ENCODE data around the gene RASA1. TPM values are rescaled to one million over a fixed set of nuclear protein-coding genes. Genes with fewer than 3 reads are reported as not detected.

The RASA1 gene
- total RNA-seq, 1 experiment from 2014 or later: 23.9 TPM

GRCh38 chr5:87268126-87268969 is 665 bp downstream of the RASA1 start:
- Histone ChIP-seq H3K9ac (ENCODE audit: low read length) (peak overlapping the region; percentile 76), H3K27ac (ENCODE audit: low read depth, low read length) (peak overlapping the region; percentile 90), H3K36me3 (ENCODE audit: control insufficient read depth in 1 of 2, insufficient read depth in 2 of 2, low read length in 2 of 2) (no peaks in the 10 kb centered on the region), H3K4me3 (replicated peaks in 1 of 2; ENCODE audit: low read depth in 1 of 2, low read length in 2 of 2) (peak overlapping the region; percentile 72 to 86), H3K4me1 (ENCODE audit: control insufficient read depth in 1 of 2, insufficient read depth in 2 of 2, low read length in 2 of 2) (peaks cover 5 to 16% of the 10 kb centered on the region in 2 experiments; a peak in 3 of 4 replicates), H3K79me2 (ENCODE audit: insufficient read depth, low read length) (peaks cover 50% of the 10 kb centered on the region), H3K9me3 (ENCODE audit: control insufficient read depth in 1 of 2, insufficient read depth in 1 of 2, low read depth in 1 of 2, low read length in 2 of 2) (no peaks in the 10 kb centered on the region), H3K9me2 (ENCODE audit: insufficient read depth) (no peaks in the 10 kb centered on the region), H3K27me3 (ENCODE audit: insufficient read depth, low read length) (no peaks in the 10 kb centered on the region), H3K4me2 (ENCODE audit: low read length) (peak overlapping the region; percentile 73), H2AFZ (ENCODE audit: low read depth, low read length, poor library complexity, severe bottlenecking) (no peak overlapping the region), H4K20me1 (ENCODE audit: insufficient read depth) (no peaks in the 10 kb centered on the region)
- TF ChIP-seq TCF7L2 (IDR thresholded peaks at IDR 0.05; ENCODE audit: borderline replicate concordance, extremely low read depth, insufficient read depth, insufficient read length): peak; percentile 20
- peak; percentile 3; the same call in 1 of the 2 replicates for TF ChIP-seq MAX (IDR thresholded peaks at IDR 0.05)
- peak; percentile 70 for TF ChIP-seq POLR2AphosphoS5 (IDR thresholded peaks at IDR 0.05; ENCODE audit: low read depth, low read length)
- TF ChIP-seq ZFX (IDR thresholded peaks at IDR 0.05): 0 out of 2 replicates have a peak, but pooled peaks have one; percentile 30
- 0 out of 2 replicates have a peak, but pooled peaks have one; percentile 10 for TF ChIP-seq RAD21 (IDR thresholded peaks at IDR 0.05; ENCODE audit: low read depth)
- no peak for TF ChIP-seq ELF1 (IDR thresholded peaks at IDR 0.05; ENCODE audit: borderline replicate concordance, low read depth)
- no peak for TF ChIP-seq ZNF274 (IDR thresholded peaks at IDR 0.05; ENCODE audit: low read depth, low read length)
- no TSS peak for BruUV-seq (replicated peaks)
- peak; percentile 56 for DNase-seq (ENCODE audit: low read depth, low spot score)
- intact Hi-C loops (cut with micrococcal nuclease): loop anchor here (5.0 kb wide), 1 partner anchor 146 kb away; no protein-coding TSS in a partner anchor
- POLR2A ChIA-PET: interaction anchor here (0.6 to 1.4 kb wide), 4 partner anchors 11 to 343 kb away, joined by 3 to 4 read pairs (median 4); no protein-coding TSS in a partner anchor
- ATAC-seq: peak; percentile 60
- RAD21 ChIA-PET (ENCODE audit: low non-redundant PET in 1 of 2, low total read pairs in 2 of 2, uncharacterized antibody in 2 of 2, unreplicated experiment in 2 of 2): no interaction called here
- CTCF ChIA-PET: interaction anchor here (0.9 kb wide), 1 partner anchor 16 kb away, joined by 3 read pairs; no protein-coding TSS in a partner anchor

- Histone ChIP-seq H3K36me3 (ENCODE audit: control insufficient read depth in 1 of 2, insufficient read depth in 2 of 2, low read length in 2 of 2) (no peaks in the 10 kb centered on the region), H3K4me1 (ENCODE audit: control insufficient read depth in 1 of 2, insufficient read depth in 2 of 2, low read length in 2 of 2) (peaks cover 5 to 16% of the 10 kb centered on the region in 2 experiments; a peak in 3 of 4 replicates), H3K79me2 (ENCODE audit: insufficient read depth, low read length) (peaks cover 56% of the 10 kb centered on the region), H3K9ac (ENCODE audit: low read length) (peak overlapping the region; percentile 76), H3K27ac (ENCODE audit: low read depth, low read length) (peak overlapping the region; percentile 90), H3K9me2 (ENCODE audit: insufficient read depth) (no peaks in the 10 kb centered on the region), H3K4me3 (replicated peaks in 1 of 2; ENCODE audit: low read depth in 1 of 2, low read length in 2 of 2) (peak overlapping the region; percentile 72 to 86), H3K4me2 (ENCODE audit: low read length) (peak overlapping the region; percentile 73), H2AFZ (ENCODE audit: low read depth, low read length, poor library complexity, severe bottlenecking) (no peak overlapping the region), H4K20me1 (ENCODE audit: insufficient read depth) (no peaks in the 10 kb centered on the region), H3K27me3 (ENCODE audit: insufficient read depth, low read length) (no peaks in the 10 kb centered on the region), H3K9me3 (ENCODE audit: control insufficient read depth in 1 of 2, insufficient read depth in 1 of 2, low read depth in 1 of 2, low read length in 2 of 2) (no peaks in the 10 kb centered on the region)
- no TSS peak for BruUV-seq (replicated peaks)
- ChIA-PET CTCF (no interaction called here), POLR2A (no interaction called here), RAD21 (ENCODE audit: low non-redundant PET in 1 of 2, low total read pairs in 2 of 2, uncharacterized antibody in 2 of 2, unreplicated experiment in 2 of 2) (no interaction called here)
- DNase-seq (ENCODE audit: low read depth, low spot score): no peak
- intact Hi-C loops (cut with micrococcal nuclease): loop anchor here (5.0 kb wide), 1 partner anchor 147 kb away; no protein-coding TSS in a partner anchor
- ATAC-seq: no peak
- TF ChIP-seq FOSL1 (IDR thresholded peaks at IDR 0.05; ENCODE audit: low read depth): no peak
- TF ChIP-seq MAX (IDR thresholded peaks at IDR 0.05): no peak
- TF ChIP-seq CEBPB (IDR thresholded peaks at IDR 0.05; ENCODE audit: low read depth): no peak
- TF ChIP-seq JUND (IDR thresholded peaks at IDR 0.05): no peak
- no peak for TF ChIP-seq ATF3 (IDR thresholded peaks at IDR 0.05)
- TF ChIP-seq TCF7L2 (IDR thresholded peaks at IDR 0.05; ENCODE audit: borderline replicate concordance, extremely low read depth, insufficient read depth, insufficient read length): no peak
- TF ChIP-seq SIN3A (IDR thresholded peaks at IDR 0.05; ENCODE audit: low read depth): no peak
- no peak for TF ChIP-seq CTCF (IDR thresholded peaks at IDR 0.05 in 2 of 3, conservative IDR thresholded peaks at IDR 0.05 in 1 of 3; ENCODE audit: borderline replicate concordance in 1 of 3, insufficient read depth in 1 of 3, low read depth in 2 of 3, low read length in 2 of 3)
- no peak for TF ChIP-seq YY1 (IDR thresholded peaks at IDR 0.05; ENCODE audit: extremely low read depth, insufficient replicate concordance, low read depth, low read length)
- no peak for TF ChIP-seq RAD21 (IDR thresholded peaks at IDR 0.05; ENCODE audit: low read depth)
- TF ChIP-seq POLR2A (IDR thresholded peaks at IDR 0.05; ENCODE audit: borderline replicate concordance, extremely low read depth, insufficient read depth, insufficient read length): no peak
- TF ChIP-seq POLR2AphosphoS5 (IDR thresholded peaks at IDR 0.05; ENCODE audit: low read depth, low read length): no peak
- no peak for TF ChIP-seq EZH2 (IDR thresholded peaks at IDR 0.05)
These were observed 1.3 kb downstream of the RASA1 start for GRCh38 chr5:87268970-87269377.

All from HCT116 (cell line).